Kidney glomerular epithelial cell (primary cell): ENCODE data around the gene SNX33.
A peak's percentile ranks its signal among the peaks of the same experiment; 100 is the strongest.
"Not testable (repeated sequence)": the region's sequence is repeated elsewhere in the genome, so short reads cannot be mapped to it uniquely, and the experiment has no call there.

Experiments
- DNase-seq: peaks from one replicate; lab custom pipeline; 2025; lab: John Stamatoyannopoulos, UW

The SNX33 gene

GRCh38 chr15:75647370-75648155, at the start of gene SNX33:
TSS of gene SNX33 (plus strand) at chr15:75647912. CDS start at chr15:75649103, 1,191 bp downstream.
- peak; percentile 74 for DNase-seq

GRCh38 chr15:75598361-75598760, 49.4 kb upstream of the SNX33 start:
- DNase-seq = no peak

GRCh38 chr15:75599401-75599800, 48.3 kb upstream of the SNX33 start:
- DNase-seq = no peak

- DNase-seq = no peak
These were observed 41.7 kb upstream of the SNX33 start for GRCh38 chr15:75606026-75606425.

- no peak for DNase-seq
These were observed 40.7 kb upstream of the SNX33 start for GRCh38 chr15:75606711-75607699.

GRCh38 chr15:75616766-75617165, 30.9 kb upstream of the SNX33 start:
- DNase-seq = no peak

GRCh38 chr15:75620058-75620820, 27.5 kb upstream of the SNX33 start:
- DNase-seq = no peak

- no peak for DNase-seq
These were observed 26.8 kb upstream of the SNX33 start for GRCh38 chr15:75620841-75621391.

- no peak for DNase-seq
These were observed 25.2 kb upstream of the SNX33 start for GRCh38 chr15:75622505-75622904.

- DNase-seq = peak; percentile 77
These were observed 22.0 kb upstream of the SNX33 start, which contains the start of gene SNUPN for GRCh38 chr15:75625542-75626347. TSS of gene SNUPN (minus strand) at chr15:75625725. CDS start at chr15:75621051, 4,674 bp downstream.

- no peak for DNase-seq
These were observed 15.8 kb upstream of the SNX33 start for GRCh38 chr15:75631935-75632334.

- not testable (repeated sequence) for DNase-seq
These were observed 13.8 kb upstream of the SNX33 start for GRCh38 chr15:75633922-75634321.

- DNase-seq = no peak
These were observed 11.7 kb upstream of the SNX33 start for GRCh38 chr15:75636026-75636425.

- no peak for DNase-seq
These were observed 10.3 kb upstream of the SNX33 start for GRCh38 chr15:75637245-75638009.

GRCh38 chr15:75639191-75639708, 8.5 kb upstream of the SNX33 start:
- no peak for DNase-seq

- DNase-seq = peak; percentile 97
These were observed 7.8 kb upstream of the SNX33 start, which contains the start of gene IMP3 for GRCh38 chr15:75639709-75640482. TSS of gene IMP3 (minus strand) at chr15:75640224. CDS start at chr15:75640168, 56 bp downstream.

GRCh38 chr15:75640483-75641178, 7.1 kb upstream of the SNX33 start:
- DNase-seq = peak; percentile 71

GRCh38 chr15:75641179-75641503, 6.6 kb upstream of the SNX33 start:
- DNase-seq = no peak
